Muscle of leg (tissue), 11 donors: ENCODE data around the gene SLC26A11. TPM values are rescaled to one million over a fixed set of nuclear protein-coding genes. Genes with fewer than 3 reads are reported as not detected.
"Not testable (repeated sequence)": the region's sequence is repeated elsewhere in the genome, so short reads cannot be mapped to it uniquely, and the experiment has no call there.

Experiments used
- DNase-seq: peaks from one replicate; pipeline ENCODE4 v3.0.0; 2013
- H3K27ac ChIP-seq: one replicate; pipeline ENCODE4 v1.5.1; 2013; ENCODE audit warnings: mild to moderate bottlenecking, low read length, control low read depth
- H3K27me3 ChIP-seq: one replicate; pipeline ENCODE4 v1.6.1; 2013; ENCODE audit warnings: low read length; ENCODE audit not compliant: control insufficient read depth, insufficient read depth
- H3K36me3 ChIP-seq: one replicate; pipeline ENCODE4 v1.6.1; 2013; ENCODE audit warnings: low read length; ENCODE audit not compliant: control insufficient read depth, insufficient read depth
- H3K4me1 ChIP-seq: one replicate; pipeline ENCODE4 v1.6.1; 2013; ENCODE audit warnings: low read length; ENCODE audit not compliant: control insufficient read depth, insufficient read depth
- H3K4me3 ChIP-seq: one replicate; pipeline ENCODE4 v1.5.1; 2013; ENCODE audit warnings: low read length, control low read depth
- H3K9me3 ChIP-seq: replicated peaks from 2 replicates; pipeline ENCODE4 v1.6.1; 2013; ENCODE audit warnings: low read depth, low read length; ENCODE audit not compliant: control insufficient read depth
- WGBS: methylation state at CpG from one replicate; pipeline ENCODE4 v1.1.5; 2013; ENCODE audit warnings: missing lambda C conversion rate; ENCODE audit not compliant: insufficient coverage; 5-methylcytosine and 5-hydroxymethylcytosine counted together
- polyA plus RNA-seq, 8 donors: library from polyadenylated mRNA; unstranded; fragments of 120-200 nt; gene quantifications; one replicate each; pipeline versions ENCODE4 v1.2.1 to v1.2.3, GENCODE V29; 2013; ENCODE audit warnings: inconsistent platforms in 1 of 8, low replicate concordance in 1 of 8; ENCODE audit not compliant: insufficient read length in 8 of 8, insufficient read depth in 1 of 8
- total RNA-seq: library from RNA; stranded (reverse); fragments of 120-200 nt; gene quantifications from one replicate; pipeline ENCODE4 v1.2.4, GENCODE V29; 2013

Gene SLC26A11
- total and polyA plus RNA-seq, 9 donors: 7.1 to 15.2 (median 9.3) TPM

DNA sequence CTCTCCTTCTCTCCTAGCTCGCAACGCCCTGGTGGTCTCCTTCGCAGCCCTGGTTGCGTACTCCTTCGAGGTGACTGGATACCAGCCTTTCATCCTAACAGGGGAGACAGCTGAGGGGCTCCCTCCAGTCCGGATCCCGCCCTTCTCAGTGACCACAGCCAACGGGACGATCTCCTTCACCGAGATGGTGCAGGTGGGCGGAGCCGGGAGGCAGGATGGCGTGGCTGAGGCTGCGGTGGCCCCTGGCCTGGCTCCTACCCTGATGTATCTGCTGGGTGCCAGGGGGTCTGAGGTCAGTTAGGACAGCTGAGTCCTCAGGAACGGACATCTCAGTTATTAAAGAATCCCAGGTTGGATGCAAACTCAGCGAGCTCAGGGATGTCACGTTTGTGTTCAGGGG is 16.7 kb downstream of the SLC26A11 start:
- no peaks in the 10 kb centered on the region for H3K27me3 ChIP-seq
- no peak overlapping the region for H3K4me3 ChIP-seq
- peaks cover 17% of the 10 kb centered on the region for H3K9me3 ChIP-seq
- DNase-seq: no peak
- H3K27ac ChIP-seq: no peak overlapping the region
- peaks cover 47% of the 10 kb centered on the region for H3K36me3 ChIP-seq
- H3K4me1 ChIP-seq: no peaks in the 10 kb centered on the region
- 80% methylated on average over 16 of the region's 17 CpGs for WGBS

DNA sequence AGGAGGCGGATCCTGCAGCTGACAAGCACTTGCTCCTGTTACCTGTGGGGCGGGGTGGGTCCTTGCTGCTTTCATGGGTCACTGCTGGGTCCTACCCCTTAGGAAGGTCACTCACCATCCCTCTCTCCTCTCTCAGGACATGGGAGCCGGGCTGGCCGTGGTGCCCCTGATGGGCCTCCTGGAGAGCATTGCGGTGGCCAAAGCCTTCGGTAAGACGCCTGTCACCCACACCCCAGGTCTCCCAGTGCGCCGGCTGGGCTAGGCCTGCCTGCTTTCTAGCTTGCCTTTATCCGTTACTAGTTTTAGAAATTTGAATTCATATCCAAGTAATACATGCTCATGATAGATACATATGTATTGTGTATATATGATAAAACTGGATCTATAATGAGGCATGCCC is 17.2 kb downstream of the SLC26A11 start:
- Histone ChIP-seq H3K4me3 (no peak overlapping the region), H3K36me3 (peaks cover 50% of the 10 kb centered on the region), H3K4me1 (no peaks in the 10 kb centered on the region), H3K9me3 (peaks cover 14% of the 10 kb centered on the region), H3K27me3 (no peaks in the 10 kb centered on the region), H3K27ac (no peak overlapping the region)
- WGBS: 93% methylated on average over 4 of the region's 10 CpGs
- no peak for DNase-seq

DNA sequence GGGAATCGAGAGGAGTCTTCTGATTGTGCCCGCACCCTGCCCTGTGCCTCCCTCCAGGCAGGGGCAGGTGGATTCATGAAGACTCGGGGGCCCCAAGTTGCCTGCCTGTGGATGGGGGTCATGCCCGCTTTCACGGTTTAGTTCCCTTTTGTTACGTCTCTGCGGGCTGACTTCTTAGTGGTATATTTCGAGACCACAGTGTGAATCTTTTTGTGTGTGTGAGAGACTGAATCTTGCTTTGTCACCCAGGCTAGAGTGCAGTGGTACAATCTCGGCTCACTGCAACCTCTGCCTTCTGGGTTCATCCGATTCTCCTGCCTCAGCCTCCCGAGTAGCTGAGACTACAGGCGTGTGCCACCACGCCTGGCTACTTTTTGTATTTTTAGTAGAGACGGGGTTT is 22.3 kb downstream of the SLC26A11 start:
- 94% methylated on average over 3 of the region's 14 CpGs for WGBS
- H3K36me3 ChIP-seq: peaks cover 52% of the 10 kb centered on the region

DNA sequence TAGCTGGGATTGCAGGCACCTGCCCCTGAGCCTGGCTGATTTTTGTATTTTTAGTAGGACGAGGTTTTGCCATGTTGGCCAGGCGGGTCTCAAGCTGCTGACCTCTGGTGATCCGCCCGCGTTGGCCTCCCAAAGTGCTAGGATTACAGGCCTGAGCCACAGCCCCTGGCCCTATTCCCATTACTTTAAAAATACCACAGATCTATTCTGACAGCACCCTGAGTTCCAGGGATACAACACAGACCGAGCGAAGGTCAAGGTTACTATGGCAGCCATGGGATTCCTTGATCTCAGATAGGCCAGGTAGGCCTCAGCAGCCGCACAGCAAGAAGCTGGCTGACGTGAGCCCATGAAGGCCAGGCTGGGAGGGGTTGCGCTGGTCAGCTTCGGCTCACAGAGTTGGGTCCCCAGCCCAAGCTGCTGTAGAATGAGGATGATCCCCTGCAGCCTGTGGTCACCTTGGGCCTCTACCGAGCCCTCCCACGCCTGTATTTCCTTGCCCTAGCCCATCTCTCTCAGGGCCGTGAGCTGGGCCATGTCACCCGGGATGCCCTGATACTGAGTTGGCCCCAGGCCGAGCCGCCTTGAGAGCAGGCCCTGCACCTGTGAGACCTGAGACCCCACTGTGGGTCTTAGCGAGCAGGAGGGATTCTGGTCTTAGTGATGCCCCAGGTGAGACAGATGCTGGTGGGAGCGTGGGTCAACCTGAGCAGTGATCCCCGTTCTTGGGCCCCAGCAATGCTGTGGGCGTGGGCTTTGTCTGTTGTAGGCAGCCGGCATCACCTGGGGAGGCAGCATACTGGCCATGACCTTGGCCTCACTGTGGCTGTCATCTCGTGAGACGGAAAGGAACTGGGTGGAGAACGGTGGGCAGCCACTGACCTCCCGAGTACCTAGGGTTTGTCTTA is 23.6 kb downstream of the SLC26A11 start:
- no peak overlapping the region for H3K4me3 ChIP-seq

More for the DNA sequence above, 22.3 kb downstream of the SLC26A11 start:
- DNase-seq: no peak
- no peak overlapping the region for H3K27ac ChIP-seq
- H3K4me3 ChIP-seq: no peak overlapping the region
- H3K27me3 ChIP-seq: no peaks in the 10 kb centered on the region
- H3K4me1 ChIP-seq: no peaks in the 10 kb centered on the region
- H3K9me3 ChIP-seq: no peaks in the 10 kb centered on the region

DNA sequence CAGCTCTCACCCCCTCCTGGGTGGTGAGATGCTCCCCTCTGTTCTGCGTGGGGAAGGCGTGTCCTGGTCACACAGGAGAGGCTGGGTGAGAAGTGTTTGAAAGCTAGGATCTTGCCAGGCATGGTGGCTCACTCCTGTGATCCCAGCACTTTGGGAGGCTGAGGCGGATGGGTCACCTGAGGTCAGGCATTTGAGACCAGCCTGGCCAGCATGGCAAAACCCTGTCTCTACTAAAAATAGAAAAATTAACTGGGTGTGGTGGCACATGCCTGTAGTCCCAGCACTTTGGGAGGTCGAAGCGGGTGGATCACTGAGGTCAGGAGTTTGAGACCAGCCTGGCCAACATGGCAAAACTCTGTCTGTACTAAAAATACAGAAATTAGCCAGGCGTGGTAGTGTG is 24.2 kb downstream of the SLC26A11 start:
- not testable (repeated sequence) for H3K9me3 ChIP-seq, H3K4me3 ChIP-seq, H3K27ac ChIP-seq, H3K4me1 ChIP-seq, DNase-seq, H3K27me3 ChIP-seq
- peaks cover 57% of the 10 kb centered on the region for H3K36me3 ChIP-seq
- WGBS: 92% methylated on average over 5 of the region's 6 CpGs

More for the DNA sequence above, 23.6 kb downstream of the SLC26A11 start:
- DNase-seq: no peak
- Histone ChIP-seq H3K4me1 (no peaks in the 10 kb centered on the region), H3K27me3 (no peaks in the 10 kb centered on the region), H3K36me3 (peaks cover 50% of the 10 kb centered on the region), H3K27ac (no peak overlapping the region), H3K9me3 (no peaks in the 10 kb centered on the region)
- 83% methylated on average over 16 of the region's 26 CpGs for WGBS

DNA sequence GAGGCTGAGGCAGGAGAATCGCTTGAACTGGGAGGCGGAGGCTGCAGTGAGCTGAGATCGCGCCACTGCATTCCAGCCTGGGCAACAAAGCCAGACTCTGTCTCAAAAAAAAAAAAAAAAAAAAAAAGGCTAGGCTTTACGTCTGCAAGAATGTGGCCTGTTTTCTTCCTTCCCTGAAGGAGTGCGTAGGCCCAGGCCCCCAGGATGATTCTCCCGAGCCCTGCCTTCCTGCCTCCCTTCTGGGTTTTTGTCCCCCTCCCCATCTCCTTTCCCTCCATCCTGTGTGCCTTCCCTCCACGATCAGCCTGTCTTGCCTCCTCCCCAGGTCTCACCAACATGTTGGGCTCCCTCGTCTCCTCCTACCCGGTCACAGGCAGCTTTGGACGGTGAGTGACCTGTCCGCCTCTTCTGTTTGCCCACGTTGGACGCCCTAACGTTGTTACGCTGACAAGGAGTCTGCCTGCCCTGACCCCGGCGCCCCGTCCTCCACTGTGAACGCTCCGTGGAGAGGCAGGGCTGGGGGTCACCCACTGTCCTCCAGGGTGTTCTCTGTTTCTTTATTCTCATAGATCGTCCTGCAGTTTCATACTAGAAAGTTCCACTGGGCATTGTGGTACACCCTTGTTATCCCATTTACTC is 24.8 kb downstream of the SLC26A11 start:
- 80% methylated on average over 20 of the region's 22 CpGs for WGBS
- Histone ChIP-seq H3K27ac (no peak overlapping the region), H3K4me3 (no peak overlapping the region), H3K9me3 (no peaks in the 10 kb centered on the region), H3K27me3 (no peaks in the 10 kb centered on the region), H3K4me1 (no peaks in the 10 kb centered on the region), H3K36me3 (peaks cover 56% of the 10 kb centered on the region)
- DNase-seq: no peak

DNA sequence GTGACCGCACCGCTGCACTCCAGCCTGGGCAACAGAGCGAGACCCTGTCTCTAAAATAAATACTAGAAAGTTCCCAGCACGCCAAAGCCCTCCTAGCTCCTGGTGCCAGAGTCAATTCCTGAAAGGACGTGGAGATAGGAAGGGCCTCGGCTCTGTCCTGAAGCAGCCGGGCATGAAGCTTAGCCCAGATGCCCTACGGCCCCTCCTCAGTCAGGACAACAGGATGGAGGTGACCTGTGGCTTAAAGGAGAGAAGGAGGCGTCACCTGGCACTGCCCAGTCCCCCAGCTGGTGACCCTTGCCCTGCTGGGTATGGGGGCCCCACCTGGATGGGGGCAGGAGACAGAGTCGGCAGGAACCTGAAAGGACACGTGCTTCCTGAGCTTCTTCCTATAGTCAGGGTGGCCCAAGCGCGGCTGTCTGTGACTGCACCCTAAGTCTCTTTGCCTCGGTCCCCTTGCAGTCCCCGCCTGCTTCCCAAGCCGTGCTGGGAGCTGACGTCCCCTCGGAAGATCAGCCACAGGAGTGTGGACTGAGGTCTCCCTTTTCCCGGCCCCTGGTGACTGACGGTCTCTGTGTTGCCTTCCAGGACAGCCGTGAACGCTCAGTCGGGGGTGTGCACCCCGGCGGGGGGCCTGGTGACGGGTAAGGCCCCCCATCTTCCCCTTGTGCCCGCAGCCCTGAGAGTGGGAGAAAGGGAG is 25.5 kb downstream of the SLC26A11 start:
- Histone ChIP-seq H3K4me1 (no peaks in the 10 kb centered on the region), H3K27ac (no peak overlapping the region), H3K9me3 (no peaks in the 10 kb centered on the region), H3K36me3 (peaks cover 59% of the 10 kb centered on the region), H3K27me3 (no peaks in the 10 kb centered on the region), H3K4me3 (no peak overlapping the region)
- WGBS: 87% methylated on average over 22 of the region's 27 CpGs
- no peak for DNase-seq

DNA sequence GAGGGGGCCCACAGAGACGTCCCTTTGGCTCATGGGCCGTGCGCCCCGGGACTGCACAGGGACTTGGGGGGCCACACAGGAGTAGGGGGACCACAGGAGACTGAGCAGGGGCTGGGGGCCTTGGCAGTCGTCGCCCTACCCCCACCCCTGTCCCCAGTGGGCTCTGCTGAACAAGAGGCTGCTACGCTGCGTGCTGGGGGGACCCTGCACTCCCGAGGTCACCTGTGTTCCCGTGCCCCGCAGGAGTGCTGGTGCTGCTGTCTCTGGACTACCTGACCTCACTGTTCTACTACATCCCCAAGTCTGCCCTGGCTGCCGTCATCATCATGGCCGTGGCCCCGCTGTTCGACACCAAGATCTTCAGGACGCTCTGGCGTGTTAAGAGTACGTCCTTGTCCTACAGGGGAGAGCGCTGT is 26.0 kb downstream of the SLC26A11 start:
- no peaks in the 10 kb centered on the region for H3K9me3 ChIP-seq
- DNase-seq: no peak
- WGBS: 92% methylated on average over 18 of the region's 19 CpGs
- H3K4me3 ChIP-seq: no peak overlapping the region
- no peak overlapping the region for H3K27ac ChIP-seq
- H3K4me1 ChIP-seq: no peaks in the 10 kb centered on the region
- no peaks in the 10 kb centered on the region for H3K27me3 ChIP-seq
- peaks cover 57% of the 10 kb centered on the region for H3K36me3 ChIP-seq

DNA sequence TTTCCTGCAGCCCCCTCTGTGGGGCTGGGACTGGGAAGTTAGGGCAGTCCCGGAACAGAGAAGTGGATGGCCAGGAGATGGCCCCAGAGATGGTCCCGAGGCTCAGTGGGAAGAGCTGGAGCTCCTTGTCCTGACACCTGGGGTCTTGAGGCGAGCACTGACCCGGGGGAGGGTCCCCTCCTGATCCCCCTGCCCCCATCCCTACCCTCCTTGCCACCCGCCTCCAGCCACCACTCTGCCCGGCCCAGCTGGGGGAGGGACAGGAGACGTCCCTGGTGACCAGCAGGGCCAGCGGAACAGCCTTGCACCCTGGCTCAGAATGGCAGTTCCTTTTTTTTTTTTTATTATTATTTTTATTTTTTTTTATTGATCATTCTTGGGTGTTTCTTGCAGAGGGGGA is 26.5 kb downstream of the SLC26A11 start:
- DNase-seq: no peak
- H3K27me3 ChIP-seq: no peaks in the 10 kb centered on the region
- H3K4me1 ChIP-seq: no peaks in the 10 kb centered on the region
- peaks cover 55% of the 10 kb centered on the region for H3K36me3 ChIP-seq
- no peak overlapping the region for H3K27ac ChIP-seq
- H3K4me3 ChIP-seq: no peak overlapping the region
- H3K9me3 ChIP-seq: no peaks in the 10 kb centered on the region
- no CpG with 5 or more reads among the region's 8 CpGs for WGBS

DNA sequence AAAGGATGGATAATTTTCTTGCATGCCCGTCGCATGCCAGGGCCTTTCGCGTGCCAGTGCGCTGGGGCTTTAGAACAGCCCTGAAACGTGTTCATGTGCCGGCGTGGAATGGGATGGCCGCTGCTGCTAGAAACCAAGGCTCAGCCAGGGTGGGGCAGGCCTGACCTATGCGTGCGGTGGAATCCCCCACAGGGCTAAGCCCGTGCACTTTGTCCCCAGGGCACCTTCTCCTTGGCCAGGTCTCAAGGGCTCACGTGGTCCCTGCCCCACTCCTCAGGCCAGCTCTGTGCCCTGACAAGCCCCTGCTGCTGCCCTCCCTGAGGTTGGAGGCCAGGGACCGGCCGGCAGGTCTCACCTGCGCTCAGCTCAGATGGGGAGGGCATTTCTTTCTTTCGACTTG is 27.3 kb downstream of the SLC26A11 start:
- Histone ChIP-seq H3K9me3 (no peaks in the 10 kb centered on the region), H3K4me1 (no peaks in the 10 kb centered on the region), H3K27me3 (no peaks in the 10 kb centered on the region), H3K27ac (no peak overlapping the region), H3K36me3 (peaks cover 56% of the 10 kb centered on the region), H3K4me3 (no peak overlapping the region)
- DNase-seq: no peak
- 89% methylated on average over 17 of the region's 17 CpGs for WGBS
